Midbrain (tissue), 1 donor: ENCODE measurements around the gene COMP.

Experiments used
- DNase-seq: peaks from one replicate; lab custom pipeline; 2025; lab: John Stamatoyannopoulos, UW

Gene COMP

GRCh38 chr19:18782559-18783225 lies 8.4 kb downstream of the COMP start:
- DNase-seq: no peak

GRCh38 chr19:18781885-18782527 lies 9.1 kb downstream of the COMP start:
- DNase-seq: no peak

GRCh38 chr19:18781047-18781600 lies 10.0 kb downstream of the COMP start:
- no peak for DNase-seq

DNA sequence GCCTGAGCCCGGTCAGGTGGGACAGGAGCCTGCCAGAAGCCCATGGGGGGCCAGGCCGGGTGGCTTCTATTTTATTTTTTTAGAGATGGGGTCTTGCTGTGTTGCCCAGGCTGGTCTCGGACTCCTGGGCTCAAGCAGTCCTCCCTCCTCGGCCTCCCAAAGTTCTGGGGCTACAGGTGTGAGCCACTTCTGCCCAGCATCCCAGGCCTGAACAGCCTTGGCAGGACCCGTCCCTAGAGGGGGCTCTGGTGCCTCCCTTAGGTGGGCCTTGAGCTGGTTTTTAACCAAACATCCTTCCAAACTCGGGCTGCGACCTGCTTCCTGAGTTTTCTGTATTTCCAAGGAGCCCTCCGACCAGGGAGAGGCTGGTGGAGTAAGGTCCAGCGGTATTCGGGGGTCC lies 10.5 kb downstream of the COMP start:
- no peak for DNase-seq

- DNase-seq: no peak
Measured at GRCh38 chr19:18780081-18780480, 11.0 kb downstream of the COMP start.

DNA sequence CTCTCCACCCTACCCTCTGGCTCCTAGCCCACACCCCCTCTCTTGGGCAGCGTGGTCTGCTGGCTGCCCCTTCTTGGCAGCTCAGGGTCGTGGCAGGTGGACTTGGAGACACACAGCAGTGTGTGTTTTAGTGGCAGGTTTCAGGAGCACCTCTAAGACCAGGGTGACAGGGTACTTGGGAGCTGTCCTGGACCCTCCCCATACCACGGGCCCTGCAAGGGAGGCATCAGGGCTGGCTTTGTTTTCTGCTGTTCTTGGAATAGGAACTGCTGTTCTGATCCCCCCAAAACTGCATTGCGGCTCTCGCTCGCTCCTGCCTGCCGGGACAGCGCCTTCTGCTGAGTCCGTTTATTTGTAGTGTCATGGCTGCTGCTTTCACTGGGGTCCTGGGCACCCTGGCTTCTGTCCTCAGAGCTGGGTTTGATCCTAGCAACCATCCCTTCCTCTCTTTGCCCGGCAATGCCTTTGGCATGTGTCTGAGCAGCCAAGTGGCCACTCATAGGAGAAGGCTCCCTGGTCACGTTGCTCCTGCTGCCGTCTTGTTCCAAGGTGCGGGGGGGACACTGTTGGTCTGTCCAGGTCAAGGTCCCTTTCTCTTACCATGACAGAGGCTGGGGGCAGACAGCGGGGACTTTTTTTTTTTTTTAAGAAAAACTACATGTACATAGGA lies 12.1 kb downstream of the COMP start:
- no peak for DNase-seq

- DNase-seq: no peak
Measured at GRCh38 chr19:18778076-18778389, 13.1 kb downstream of the COMP start.

DNA sequence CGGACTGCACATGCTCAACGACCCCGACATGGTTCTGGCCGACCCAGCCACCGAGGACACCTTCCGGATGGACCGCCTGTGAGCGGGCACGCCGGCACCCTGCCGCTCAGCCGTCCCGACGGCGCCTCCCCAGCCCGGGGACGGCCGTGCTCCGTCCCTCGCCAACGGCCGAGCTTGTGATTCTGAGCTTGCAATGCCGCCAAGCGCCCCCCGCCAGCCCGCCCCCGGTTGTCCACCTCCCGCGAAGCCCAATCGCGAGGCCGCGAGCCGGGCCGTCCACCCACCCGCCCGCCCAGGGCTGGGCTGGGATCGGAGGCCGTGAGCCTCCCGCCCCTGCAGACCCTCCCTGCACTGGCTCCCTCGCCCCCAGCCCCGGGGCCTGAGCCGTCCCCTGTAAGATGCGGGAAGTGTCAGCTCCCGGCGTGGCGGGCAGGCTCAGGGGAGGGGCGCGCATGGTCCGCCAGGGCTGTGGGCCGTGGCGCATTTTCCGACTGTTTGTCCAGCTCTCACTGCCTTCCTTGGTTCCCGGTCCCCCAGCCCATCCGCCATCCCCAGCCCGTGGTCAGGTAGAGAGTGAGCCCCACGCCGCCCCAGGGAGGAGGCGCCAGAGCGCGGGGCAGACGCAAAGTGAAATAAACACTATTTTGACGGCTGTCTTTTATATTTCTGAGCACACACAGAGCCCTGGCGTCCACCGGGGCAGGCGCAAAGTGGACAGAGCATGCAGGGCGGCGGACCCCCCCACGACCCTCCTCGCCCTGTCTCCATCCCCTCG lies 13.6 kb downstream of the COMP start:
- DNase-seq: no peak

- DNase-seq: no peak
Measured at GRCh38 chr19:18776736-18777135, 14.4 kb downstream of the COMP start.

GRCh38 chr19:18776288-18776594 lies 14.9 kb downstream of the COMP start:
- no peak for DNase-seq

DNA sequence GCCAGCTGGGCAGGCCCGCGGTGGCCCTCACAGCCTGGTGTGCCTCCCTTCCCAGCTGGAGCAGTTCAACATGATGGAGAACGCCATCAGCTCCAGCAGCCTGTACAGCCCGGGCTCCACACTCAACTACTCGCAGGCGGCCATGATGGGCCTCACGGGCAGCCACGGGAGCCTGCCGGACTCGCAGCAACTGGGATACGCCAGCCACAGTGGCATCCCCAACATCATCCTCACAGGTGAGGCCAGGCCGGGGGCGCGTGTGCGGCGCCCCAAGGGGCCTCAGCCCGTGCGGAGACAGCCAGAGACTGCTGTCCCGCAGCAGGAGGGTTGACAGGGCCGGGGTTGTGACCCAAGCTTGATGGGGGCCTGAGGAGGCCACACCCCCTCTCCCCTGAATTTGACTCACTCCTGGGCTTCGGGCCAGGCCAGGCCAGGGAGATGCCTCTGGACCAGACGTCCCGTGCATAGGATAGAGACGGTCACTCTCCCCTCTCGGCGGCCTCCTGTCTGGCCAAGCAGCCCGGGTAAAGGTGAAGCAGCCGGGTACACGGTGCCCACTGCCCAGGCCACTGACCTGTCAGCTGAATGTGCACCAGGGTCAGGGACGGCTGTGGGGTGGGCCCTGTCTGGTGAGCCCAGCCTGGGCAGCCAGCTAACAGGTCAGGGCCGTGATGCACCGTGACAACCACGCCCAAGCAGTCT lies 15.4 kb downstream of the COMP start:
- no peak for DNase-seq

- DNase-seq: no peak
Measured at GRCh38 chr19:18774782-18775444, 16.2 kb downstream of the COMP start.

- DNase-seq: no peak
Measured at GRCh38 chr19:18774107-18774506, 17.0 kb downstream of the COMP start.

DNA sequence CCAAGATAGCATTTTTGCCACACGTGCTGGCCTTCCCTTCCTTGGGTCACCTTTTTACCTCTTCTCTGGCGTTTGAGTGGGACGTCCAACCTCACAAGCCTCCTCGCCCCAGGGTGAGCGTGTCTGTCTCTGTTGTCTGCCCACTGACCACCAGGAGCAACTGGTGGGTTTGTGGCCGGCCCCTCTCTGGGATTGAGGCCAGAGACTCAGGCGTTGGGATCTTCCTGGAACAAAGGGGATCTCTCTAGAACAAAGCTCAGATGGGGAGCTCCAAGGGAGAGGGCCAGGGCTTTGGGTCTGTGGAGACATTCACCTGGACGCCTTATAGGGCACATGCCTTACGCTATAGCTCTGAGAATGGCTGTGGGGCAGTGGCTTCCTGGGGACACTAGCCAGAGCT lies 17.4 kb downstream of the COMP start:
- no peak for DNase-seq

- no peak for DNase-seq
Measured at GRCh38 chr19:18772620-18773587, 18.2 kb downstream of the COMP start.

DNA sequence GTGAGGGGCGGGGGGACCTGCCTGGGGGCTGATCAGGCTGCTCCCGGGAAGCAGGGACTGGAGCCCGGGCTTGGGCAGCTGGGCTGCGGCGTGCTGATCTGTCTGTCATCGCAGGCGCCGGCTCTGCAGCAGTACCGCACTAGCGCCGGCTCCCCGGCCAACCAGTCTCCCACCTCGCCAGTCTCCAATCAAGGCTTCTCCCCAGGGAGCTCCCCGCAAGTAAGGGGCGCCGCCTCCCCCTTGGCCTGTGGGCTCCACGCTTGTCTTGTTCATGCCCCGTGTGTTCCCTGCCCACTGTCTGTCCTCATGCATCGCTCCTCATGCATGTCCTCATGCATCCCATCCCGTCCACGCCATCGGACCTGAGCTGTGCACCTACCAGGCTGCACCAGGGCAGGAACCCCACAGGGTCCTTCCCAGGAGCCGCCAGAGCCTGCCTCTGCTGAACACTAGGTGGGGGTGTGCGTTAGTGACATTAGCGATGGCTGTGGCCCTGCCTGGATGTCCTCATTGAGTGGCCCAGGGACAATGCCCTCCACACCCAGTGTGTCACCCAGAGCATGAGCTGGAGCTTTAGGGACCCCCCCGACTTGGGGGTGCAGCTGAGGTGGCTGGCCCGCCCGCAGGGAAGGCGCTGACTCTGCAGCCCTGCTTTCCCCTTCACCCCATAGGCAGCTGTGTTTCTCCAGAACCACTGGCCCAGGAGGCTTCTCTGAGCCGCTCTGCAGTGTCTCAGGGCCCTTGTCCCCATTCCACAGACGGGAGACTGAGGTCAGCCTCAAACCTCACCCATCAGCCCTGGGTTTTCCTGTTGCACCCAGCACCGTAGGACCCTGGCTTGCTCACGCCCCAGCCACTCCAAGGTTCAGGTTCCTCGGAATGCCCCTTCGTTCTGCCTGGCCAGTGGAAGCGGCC lies 19.5 kb downstream of the COMP start:
- no peak for DNase-seq

- no peak for DNase-seq
Measured at GRCh38 chr19:18770663-18771327, 20.3 kb downstream of the COMP start.

- DNase-seq: no peak
Measured at GRCh38 chr19:18769989-18770528, 21.0 kb downstream of the COMP start.
